HG02759 (cell line): ENCODE results near the gene SLC4A4.

Source experiments
- ATAC-seq: cut with Tn5 transposase; IDR thresholded peaks from one replicate; pipeline ENCODE4 v1.9.1; 2021; ENCODE audit warnings: mild to moderate bottlenecking, moderate library complexity; ENCODE audit not compliant: unreplicated experiment

The SLC4A4 gene

DNA sequence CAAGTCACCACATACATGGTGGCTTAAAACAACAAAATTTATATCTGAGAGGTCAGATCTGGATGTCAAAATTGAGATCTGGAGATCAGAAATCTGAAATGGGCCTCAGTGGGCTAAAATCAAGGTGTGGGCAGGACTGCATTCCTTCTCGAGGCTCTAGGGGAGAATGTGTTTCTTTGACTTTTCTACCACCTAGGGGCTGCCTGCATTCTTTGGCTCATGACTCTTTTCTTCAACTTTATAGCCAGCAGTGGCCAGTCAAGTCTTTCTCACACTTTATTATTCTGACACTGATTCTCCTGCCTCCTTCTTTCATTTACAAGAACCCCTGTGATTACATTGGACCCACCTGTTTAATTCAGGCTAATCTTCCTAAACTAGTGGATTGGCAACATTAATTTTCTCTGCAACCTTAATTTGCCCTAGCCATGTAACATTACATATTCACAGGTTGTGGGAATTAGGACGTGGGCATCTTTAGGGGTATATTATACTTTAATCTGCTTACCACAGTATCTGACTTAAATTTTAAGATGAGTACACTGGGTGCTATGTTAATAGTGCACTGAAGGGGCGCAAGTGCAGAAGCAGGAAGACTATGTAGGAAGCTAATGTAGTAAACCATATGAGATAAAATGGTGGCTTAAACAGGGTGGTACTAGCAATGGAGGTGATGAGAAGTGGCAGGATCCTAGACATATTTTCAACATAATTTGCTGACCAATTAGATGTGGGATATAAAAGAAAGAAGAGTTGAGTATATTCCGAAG, 188.0 kb downstream of the SLC4A4 start:
- no peak for ATAC-seq

DNA sequence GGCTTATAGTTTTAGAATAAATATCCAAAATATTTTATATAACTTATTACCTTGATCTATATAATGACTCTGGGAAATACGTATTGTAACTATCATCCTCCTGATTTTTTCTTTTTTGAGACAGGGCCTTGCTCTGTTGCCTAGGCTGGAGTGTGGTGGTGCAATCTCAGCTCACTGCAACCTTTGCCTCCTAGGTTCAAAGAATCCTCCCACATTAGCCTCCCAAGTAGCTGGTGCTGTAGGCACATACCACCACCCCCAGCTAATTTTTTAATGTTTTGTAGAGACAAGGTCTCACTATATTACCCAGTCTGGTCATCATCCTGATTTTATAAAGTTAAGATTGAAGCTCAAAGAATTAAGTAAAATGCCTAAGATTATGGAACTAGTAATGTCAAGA, 193.6 kb downstream of the SLC4A4 start:
- ATAC-seq = no peak

DNA sequence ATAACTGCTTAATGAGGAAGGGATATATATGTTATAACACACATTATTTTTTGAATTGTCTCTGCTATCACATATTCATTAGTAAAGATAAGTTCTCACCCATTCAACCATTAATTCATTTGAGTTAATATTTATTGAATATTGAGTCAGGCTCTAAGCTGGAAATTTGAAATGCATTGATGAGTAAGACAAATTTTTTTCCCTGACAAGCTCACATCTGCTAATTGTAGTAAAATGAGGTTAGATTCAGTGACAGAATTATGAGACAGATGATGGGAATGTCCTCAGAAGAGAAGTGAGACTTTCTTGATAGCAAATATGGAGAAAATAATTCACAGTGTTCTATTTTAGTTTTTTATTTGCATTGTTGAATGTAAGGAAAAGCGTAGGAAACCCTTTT, 194.3 kb downstream of the SLC4A4 start:
- no peak for ATAC-seq

DNA sequence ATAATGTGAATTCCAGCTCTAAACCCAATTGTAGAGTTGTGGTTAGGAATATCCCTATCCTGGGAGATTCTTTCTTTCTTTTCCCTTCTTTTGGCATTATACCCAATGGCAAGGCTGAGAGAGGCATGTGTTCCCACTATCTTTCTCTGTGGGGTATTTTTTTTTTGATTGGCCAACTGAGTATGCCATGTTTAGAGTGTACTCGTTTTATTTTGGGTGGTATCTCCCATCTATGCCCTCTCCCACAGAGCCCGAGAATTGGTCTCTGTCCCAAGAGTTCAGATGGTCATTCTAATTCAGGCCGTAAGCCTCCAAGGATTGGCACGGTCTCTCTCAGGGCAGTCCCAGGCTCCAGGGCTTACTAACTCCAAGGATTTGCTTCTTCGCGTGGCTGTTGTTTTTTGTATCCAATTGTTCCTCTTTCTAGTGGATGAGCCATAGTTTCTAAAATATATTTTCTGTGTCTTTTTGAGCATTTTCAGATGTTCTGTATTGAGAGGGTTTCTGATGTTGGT, 198.8 kb downstream of the SLC4A4 start:
- no peak for ATAC-seq

DNA sequence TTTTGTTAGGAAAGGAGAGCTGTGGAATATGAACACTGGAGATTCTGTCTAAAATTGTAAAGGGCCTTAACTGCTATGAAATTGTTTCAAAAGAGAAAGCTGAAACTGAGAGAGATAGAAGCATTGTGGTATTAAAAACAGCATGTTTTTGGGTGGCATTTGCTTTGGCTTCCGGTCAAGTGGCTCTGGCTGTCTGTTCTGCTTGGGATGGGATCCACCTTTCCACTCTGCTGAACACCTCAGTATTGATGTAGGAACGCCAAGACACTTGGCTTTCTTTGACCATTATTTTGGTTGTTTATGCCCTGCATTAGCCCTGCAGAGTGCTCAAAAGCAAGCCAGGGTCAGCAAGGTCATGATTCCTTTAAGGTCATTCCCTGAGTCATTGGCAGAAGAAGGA, 199.7 kb downstream of the SLC4A4 start:
- no peak for ATAC-seq

DNA sequence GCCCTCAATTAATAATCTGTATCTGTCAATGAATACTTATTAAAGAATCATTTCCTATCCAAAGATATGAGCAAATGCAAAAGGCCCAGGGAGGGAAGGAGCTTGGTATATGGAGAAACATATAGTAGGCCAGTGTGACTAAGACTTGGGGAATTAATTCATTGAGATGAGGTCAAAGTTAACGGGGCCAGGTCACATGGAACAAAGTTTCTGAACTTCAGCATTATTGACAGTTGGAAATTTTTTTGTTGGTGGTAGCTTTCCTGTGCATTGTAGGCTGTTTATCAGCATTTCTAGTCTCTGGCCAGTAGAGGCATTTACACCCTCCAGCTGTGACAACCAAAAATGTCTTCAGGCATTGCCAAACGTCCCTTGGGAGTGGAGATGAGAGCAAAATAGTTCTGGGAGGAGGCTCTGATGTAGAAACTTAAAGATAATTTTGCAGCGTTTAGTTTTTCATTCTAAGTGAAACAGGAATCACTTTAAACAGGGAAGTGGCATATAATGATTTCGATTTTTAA, 202.0 kb downstream of the SLC4A4 start:
- ATAC-seq = peak; percentile 59

DNA sequence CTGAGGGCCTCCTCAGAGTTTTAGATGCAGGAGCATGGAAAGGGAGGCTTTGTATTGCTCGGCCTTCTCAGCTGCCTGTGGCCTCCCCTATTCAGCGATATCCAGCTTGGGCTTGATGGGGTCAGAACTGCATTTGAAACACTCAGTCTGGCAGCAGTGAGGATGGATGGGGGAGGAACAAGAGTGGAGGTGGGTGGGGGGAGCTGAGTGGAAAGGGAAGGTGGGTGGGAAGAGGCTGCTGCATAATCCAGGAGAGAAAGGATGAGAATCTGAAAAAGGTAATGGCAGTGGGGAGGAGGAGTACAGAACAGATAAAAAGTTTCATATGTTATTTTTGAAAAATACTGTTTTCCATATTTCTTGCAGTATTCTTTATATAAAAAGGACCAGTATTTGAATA, 202.7 kb downstream of the SLC4A4 start:
- ATAC-seq = no peak

DNA sequence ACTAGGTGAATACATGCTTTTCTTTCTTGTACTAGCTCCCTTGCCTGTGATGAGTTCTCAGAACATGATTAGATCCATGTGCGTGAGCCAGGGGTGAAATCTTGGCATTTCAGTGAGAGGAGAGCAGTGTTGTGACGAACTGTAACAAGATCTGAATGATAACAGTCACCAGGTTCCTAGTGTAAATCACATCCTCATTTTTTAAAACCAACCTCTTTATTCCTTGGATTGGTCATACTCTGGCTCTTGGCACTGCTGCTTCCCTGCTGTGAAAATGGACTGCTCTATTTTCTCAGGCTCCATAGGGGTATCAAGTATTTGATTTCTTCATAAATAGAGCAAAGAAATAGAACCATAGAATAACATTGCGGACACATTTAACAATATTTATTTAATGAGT, 206.3 kb downstream of the SLC4A4 start:
- no peak for ATAC-seq

DNA sequence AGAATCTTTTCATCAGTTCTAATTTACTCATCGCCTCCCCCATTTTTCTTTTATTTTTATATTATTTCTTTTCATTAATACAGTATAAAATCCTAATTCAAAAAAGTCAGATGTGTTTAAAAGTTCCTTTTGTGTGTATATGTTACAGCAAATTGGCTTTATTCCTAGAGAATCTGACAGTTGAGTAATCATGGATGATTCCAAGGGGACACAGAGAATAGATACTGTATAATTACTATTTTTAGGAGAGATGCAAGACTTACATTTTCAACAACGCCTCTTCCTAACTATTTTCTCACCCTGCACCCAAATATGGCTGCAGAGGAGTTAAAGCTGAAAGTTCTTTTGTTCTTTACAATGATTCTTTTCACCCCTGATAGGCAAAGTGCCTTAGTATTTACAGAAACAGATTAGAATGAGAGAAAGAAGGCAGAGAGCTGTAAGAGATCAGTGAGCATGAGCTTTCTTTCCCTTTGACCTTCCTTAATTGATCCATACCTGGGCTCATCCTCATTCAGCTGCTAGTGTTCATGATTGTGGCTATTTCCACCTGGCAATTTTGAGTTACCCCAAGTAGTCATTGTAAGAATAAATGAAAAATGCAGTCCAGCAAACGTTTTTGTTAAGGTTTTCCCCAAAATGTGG, 210.8 kb downstream of the SLC4A4 start:
- ATAC-seq = no peak

DNA sequence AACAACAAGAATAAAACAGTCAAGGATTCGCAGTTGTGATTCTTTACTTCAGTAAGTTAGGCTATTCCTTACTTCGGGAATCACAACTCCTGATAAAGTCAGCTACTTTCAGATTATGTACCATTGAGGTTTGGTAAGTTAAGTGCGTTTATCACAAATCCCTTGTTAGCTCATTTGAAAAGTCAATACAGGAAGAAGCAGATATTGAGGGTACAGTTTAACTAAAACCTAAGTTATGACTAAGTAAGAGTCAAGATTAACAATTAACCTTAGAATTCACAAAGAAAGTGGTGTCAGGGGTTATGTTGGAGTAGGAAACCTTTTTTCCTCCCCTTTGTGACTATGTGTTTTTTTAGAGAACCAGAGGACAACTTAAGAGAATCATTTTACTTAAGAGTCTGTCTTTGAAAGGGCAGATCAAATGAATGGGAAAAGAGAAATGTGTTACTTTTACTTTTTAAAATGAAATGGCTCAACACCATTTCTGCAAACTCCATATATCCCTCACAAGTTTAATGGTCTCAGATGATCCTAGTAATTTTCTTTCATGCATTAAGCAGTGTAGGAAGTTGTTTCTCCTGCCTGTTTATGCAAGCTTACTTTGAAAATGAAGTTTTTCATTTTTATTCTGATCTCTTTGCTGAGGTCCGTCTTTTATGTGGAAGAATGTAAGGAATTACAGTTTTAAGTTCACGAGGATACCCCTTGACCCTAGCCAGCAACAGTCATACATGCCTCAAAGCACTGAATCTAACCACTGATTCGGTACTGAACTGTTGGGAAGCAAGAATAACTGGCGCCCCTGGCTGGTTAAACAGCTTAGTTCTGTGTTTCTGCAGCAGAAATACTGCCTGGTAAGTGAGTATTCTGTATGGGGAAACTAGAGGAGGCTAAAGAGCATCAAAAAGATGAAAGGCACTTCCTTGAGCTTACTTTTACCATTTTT, 211.7 kb downstream of the SLC4A4 start:
- ATAC-seq = no peak

DNA sequence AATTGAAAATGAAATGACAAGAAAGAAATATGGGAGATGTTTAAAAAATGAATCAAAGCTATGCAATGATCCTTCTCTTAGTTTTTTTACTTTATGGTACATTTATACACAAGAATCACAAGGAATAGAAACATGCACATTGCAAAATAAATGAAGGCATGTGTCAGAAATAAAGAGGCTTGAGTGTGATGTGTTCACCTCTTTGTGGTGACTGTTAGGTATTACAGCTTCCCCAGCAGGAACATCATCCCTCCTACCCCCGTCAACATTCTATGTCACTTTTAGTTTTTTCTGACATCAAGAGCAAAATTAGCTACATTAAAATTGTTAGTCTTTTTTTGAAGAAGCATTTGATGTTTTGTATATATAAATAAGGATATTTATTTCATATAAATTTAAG, 214.8 kb downstream of the SLC4A4 start:
- ATAC-seq = peak; percentile 34

DNA sequence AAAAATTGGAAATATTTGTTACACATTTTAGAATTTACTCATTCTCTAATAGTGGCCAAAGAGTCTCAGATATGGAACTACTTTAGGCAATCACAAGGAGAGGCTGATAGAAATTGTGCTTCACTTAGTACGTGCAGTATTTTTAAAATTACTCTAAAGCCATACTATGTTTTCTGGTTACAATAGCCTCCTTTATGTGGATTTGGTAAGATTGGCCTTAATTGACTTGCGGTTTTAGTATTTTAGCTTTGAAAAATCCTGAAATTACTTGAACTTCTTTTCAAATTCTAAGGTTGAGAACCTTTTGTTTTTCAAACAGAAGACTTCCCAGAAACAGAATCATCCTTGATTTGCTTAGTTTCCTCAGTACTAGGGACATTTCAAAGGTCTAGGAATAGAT, 215.2 kb downstream of the SLC4A4 start:
- ATAC-seq = no peak

DNA sequence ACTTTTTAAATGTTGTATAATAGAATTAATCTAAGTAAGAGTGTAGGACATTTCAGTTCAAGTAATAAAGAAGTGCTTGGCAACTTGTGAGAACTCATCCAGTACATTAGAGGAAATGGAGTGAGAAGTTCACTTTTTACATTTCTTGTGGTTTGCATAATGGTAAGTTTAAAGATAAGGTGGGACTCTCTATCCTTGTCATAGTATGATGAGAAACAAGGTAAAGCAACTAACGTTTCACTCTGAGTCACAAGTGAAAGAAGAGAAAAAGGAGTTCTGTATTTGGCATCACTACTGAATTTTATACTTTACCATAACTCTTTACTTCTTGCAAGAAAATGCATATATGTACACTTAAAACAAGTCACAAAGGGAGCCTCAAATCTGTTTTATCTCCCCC, 219.4 kb downstream of the SLC4A4 start:
- ATAC-seq = peak; percentile 72

DNA sequence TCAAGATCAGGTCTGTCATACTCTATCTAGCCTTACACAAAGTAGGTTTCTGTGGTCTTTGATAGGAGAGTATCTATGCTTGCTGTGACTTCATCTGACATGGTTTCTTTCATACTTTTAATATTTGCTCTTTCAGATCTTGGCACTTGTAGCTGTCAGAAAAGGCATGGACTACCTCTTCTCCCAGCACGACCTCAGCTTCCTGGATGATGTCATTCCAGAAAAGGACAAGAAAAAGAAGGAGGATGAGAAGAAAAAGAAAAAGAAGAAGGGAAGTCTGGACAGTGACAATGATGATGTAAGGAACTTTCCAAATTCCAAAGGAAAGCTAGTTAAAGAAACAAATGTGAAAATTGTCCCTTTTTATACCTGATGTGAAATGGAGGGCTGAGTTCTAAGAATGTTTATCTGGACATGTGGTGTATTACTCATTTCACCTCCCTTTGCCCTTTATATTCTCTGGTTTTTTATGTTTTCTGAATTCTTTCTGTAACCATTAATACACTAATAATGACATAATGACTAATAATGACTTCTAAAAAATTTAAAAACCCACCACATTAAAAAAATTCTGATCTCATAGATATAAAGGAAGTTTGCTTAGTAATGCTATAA, 221.2 kb downstream of the SLC4A4 start:
- no peak for ATAC-seq

DNA sequence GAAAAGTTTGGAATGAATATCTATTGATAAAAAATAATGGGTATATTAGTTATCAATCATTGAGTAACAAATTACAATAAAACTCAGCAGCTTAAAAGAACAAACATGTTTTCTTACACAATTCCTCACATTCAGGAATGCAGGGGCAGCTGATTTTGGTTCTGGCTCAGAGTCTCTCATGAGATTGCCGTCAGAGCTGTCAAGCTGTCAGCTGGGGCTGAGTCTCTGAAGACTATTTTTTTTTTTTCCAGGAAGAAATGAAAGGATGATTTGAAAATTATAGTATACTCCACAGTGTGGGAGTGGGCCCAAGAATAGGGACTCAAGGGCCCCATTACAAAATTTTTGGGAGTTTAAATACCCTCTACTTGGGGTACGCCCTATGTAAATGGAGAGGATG, 226.0 kb downstream of the SLC4A4 start:
- ATAC-seq = no peak

DNA sequence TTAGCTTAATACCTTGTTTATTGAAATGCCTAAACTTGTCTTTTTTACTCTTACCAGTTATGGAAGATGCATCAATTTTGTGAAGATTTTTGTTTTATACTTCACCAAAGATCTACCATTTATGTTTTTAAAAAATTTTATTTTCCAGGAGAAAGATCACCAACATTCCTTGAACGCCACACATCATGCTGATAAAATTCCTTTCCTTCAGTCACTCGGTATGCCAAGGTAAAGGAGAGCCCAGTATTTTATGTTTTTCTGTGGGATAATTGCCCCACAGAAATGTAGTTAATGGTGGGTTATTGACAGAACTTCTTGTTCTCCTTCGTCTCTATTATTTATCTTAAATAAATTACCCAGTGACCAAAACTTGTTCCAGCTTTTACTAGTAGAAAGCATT, 228.0 kb downstream of the SLC4A4 start:
- no peak for ATAC-seq

DNA sequence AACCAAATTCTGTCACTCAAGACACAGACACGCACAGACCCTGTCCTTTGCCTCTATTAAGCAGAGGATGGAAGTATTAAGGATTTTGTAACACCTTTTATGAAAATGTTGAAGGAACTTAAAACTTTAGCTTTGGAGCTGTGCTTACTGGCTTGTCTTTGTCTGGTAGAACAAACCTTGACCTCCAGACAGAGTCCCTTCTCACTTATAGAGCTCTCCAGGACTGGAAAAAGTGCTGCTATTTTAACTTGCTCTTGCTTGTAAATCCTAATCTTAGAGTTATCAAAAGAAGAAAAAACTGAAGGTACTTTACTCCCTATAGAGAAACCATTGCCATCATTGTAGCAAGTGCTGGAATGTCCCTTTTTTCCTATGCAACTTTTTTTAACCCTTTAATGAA, 229.3 kb downstream of the SLC4A4 start:
- ATAC-seq = no peak

DNA sequence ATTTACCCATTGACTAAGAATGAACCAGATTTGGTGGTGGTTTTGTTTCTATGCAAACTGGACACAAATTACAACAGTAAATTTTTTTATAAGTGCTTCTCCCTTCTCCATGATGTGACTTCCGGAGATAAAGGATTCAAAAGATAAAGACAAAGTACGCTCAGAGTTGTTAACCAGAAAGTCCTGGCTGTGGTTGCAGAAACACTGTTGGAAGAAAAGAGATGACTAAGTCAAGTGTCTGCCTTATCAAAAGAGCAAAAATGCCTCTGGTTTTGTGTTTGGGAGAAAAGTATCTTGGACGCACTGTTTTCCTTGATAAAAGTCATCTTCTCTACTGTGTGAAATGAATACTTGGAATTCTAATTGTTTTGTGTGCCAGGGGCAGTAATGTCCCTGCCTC, 231.7 kb downstream of the SLC4A4 start:
- no peak for ATAC-seq

DNA sequence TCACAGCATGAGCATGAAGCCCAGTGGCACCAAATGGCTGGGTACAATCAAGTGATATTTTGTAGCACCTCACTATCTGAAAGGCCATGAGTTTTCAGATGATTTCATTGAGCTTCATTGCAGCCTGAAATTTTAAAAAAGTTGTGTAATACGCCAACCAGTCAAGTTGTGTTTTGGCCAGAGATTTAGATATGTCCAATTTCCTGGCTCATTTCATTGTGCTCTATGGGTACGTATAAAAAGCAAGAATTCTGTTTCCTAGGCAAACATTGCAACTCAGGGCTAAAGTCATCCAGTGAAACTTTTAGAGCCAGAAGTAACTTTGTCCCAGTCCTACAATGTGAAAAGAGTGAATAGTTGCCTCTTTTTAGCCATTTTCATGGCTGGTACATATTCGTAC, 232.5 kb downstream of the SLC4A4 start:
- no peak for ATAC-seq

DNA sequence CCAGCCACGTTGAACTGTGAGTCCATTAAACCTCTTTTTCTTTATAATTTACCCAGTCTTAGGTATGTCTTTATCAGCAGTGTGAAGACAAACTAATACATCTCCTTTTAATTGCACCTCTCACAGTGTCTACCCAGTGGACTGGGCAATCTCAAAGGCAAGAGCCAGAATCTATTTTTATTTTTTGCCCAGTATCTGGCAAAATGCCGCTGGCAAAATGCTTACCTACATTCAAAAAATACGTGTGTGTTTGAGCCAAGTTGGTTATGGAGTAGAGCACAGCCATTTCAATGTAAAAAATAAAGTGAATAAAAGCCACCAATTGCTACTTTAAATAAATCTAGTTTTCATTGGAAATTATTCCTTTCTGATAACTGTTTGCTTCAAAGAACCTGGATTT, 245.2 kb downstream of the SLC4A4 start:
- ATAC-seq = no peak

DNA sequence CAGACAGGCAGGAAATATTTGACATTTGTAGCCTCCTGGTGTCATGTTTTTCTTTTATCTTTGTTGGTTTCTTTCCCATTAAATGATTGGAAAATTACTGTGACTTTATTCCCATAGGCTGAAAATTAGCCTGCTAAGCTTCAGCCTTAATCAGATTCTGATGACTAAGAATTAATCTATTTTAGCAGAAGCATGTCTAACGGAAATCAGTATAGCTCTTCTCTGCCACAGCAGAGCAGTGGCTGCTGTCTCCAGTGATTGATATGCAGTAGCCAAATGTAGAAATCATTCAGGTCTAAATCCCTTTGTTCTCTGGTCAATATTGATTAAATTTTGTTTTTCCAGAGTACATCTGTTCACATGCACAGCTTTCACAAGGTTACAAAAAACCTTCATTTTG, 245.8 kb downstream of the SLC4A4 start:
- no peak for ATAC-seq
